Measurements from ENCODE around the gene CSTF1. TPM values are rescaled to one million over a fixed set of nuclear protein-coding genes. Genes with fewer than 3 reads are reported as not detected.

CSTF1 gene
- total and polyA plus RNA-seq, 2 of the 8 experiments (the other 6 are each of a cell fraction or from before 2014, with no cell fraction given), result 59.4 to 83.5 TPM

DNA sequence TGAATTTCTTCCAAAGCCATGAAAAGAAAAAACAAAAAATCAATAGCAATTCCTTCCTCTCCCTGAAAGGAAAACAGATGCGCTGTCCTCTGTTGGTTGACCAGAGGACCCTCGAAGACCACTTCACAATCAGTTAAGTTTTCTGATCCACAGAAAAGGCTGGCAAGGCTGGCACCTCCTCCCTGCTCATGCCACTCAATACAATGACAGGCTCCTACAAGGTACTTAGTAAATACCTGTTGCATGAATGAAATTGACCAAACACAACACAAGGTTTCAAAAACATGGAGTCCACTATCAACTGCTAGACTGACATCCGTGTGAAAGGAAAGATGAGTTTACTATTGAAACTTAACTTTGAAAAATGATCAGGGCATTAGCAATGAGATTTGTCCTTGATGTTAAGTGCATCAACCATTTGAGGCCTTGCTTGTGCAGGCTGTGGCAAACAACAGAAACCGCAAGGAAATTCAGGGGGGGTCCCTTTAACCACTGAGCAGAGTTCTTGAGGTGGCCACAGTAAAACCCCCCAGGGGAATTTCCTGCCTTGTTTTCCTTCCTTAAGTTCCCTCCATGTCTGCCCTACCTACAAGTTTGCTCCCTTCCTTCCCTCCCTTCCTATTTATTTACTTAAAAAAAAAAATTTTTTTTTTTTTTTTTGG is 48.0 kb downstream of the CSTF1 start:
- CTCF ChIA-PET (ENCODE audit: partially characterized antibody), result interaction anchor here (1.0 to 1.1 kb wide), 2 partner anchors 18 to 28 kb away, joined by 3 to 4 read pairs; partner anchors contain the start of gene CASS4
- H2AFZ ChIP-seq (ENCODE audit: low read length), result no peak overlapping the region
- H3K4me2 ChIP-seq (ENCODE audit: insufficient read depth in 1 of 2, low read depth in 2 of 2, low read length in 2 of 2), result no peak overlapping the region
- no peak overlapping the region for H2BK15ac ChIP-seq (ENCODE audit: low read length)
- no peak overlapping the region for H3K4me3 ChIP-seq (ENCODE audit: extremely low read depth in 1 of 4, insufficient read depth in 2 of 4, low read depth in 3 of 4, low read length in 4 of 4)
- no peaks in the 10 kb centered on the region for H3K79me2 ChIP-seq (ENCODE audit: control insufficient read depth in 1 of 2, insufficient read depth in 2 of 2, low read length in 2 of 2)
- H3K23ac ChIP-seq (ENCODE audit: insufficient read length), result no peak overlapping the region
- no peak overlapping the region for H2BK20ac ChIP-seq (ENCODE audit: low read length)
- no peak overlapping the region for H3K18ac ChIP-seq (ENCODE audit: extremely low read depth, low read length)
- no peak for FAIRE-seq
- H4K8ac ChIP-seq (ENCODE audit: extremely low read depth, insufficient read depth, low read length), result no peak overlapping the region
- no peaks in the 10 kb centered on the region for H3K36me3 ChIP-seq (ENCODE audit: control insufficient read depth in 2 of 4, insufficient read depth in 4 of 4, low read length in 3 of 4)
- no peak overlapping the region for H3K9ac ChIP-seq (replicated peaks in 1 of 4; ENCODE audit: extremely low read depth in 1 of 4, low read depth in 3 of 4, low read length in 3 of 4)
- POLR2A ChIA-PET (ENCODE audit: partially characterized antibody), result no interaction called here
- H4K20me1 ChIP-seq (replicated peaks in 1 of 2; ENCODE audit: control insufficient read depth in 1 of 2, insufficient read depth in 2 of 2, low read length in 2 of 2), result no peaks in the 10 kb centered on the region
- H3K23me2 ChIP-seq (ENCODE audit: low read depth, low read length), result no peaks in the 10 kb centered on the region
- H3K9me3 ChIP-seq (ENCODE audit: insufficient read depth in 2 of 2, low read depth in 1 of 2, low read length in 1 of 2), result no peaks in the 10 kb centered on the region
- H4K5ac ChIP-seq (ENCODE audit: insufficient read length, low read depth, low read length), result no peak overlapping the region
- 91% methylated on average over 4 of the region's 4 CpGs; no CpG with 5 or more reads in 1 of the 2 experiments for WGBS, 2 experiments (ENCODE audit: extremely low coverage in 1 of 2, insufficient coverage in 1 of 2, insufficient read length in 1 of 2, insufficient replicate concordance in 2 of 2, low coverage in 1 of 2, low lambda C conversion rate in 2 of 2, missing lambda C conversion rate in 1 of 2)
- no peak overlapping the region for H2BK120ac ChIP-seq (replicated peaks; ENCODE audit: low read depth, low read length)
- no peak overlapping the region for H2BK12ac ChIP-seq (ENCODE audit: low read depth, low read length)
- TF ChIP-seq SP2 (IDR thresholded peaks at IDR 0.05; ENCODE audit: low read length), result no peak
- H2AK5ac ChIP-seq (ENCODE audit: low read depth, low read length), result no peak overlapping the region
- H3K14ac ChIP-seq (ENCODE audit: insufficient read length), result no peak overlapping the region
- no peak overlapping the region for H3K27ac ChIP-seq (ENCODE audit: low read depth, low read length)
- H3K4ac ChIP-seq (replicated peaks; ENCODE audit: insufficient read length, low read depth, low read length), result no peak overlapping the region
- no peaks in the 10 kb centered on the region for H3K4me1 ChIP-seq (replicated peaks in 1 of 4; ENCODE audit: control insufficient read depth in 3 of 4, insufficient read depth in 4 of 4, low read length in 3 of 4)
- H4K91ac ChIP-seq (replicated peaks; ENCODE audit: insufficient read length, low read length), result no peak overlapping the region
- no peaks in the 10 kb centered on the region for H3K79me1 ChIP-seq (ENCODE audit: low read depth, low read length)
- no peak for DNase-seq (ENCODE audit: low read depth in 1 of 2, low spot score in 2 of 2)
- no peaks in the 10 kb centered on the region; a peak in 1 of 7 replicates for H3K27me3 ChIP-seq (replicated peaks in 1 of 4; ENCODE audit: control insufficient read depth in 3 of 4, extremely low read depth in 1 of 4, insufficient read depth in 3 of 4, low read length in 3 of 4)
- no peak overlapping the region for H2BK5ac ChIP-seq (ENCODE audit: low read depth, low read length)
- no peak overlapping the region for H3K56ac ChIP-seq (replicated peaks; ENCODE audit: insufficient read length, low read depth, low read length)
